CD4-positive, CD25-positive, alpha-beta regulatory T cell (primary cell): ENCODE measurements around the gene CPNE5. TPM values are rescaled to one million over a fixed set of nuclear protein-coding genes. Genes with fewer than 3 reads are reported as not detected.
A peak's percentile ranks its signal among the peaks of the same experiment; 100 is the strongest.
"Not testable (repeated sequence)": the region's sequence is repeated elsewhere in the genome, so short reads cannot be mapped to it uniquely, and the experiment has no call there.

Source experiments
- ATAC-seq, 2 donors: fragments of 150-1000 bp; cut with Tn5 transposase; one replicate each; pipeline ENCODE4 v1.10.0; 2021; ENCODE audit warnings: low read depth in 2 of 2, moderate number of reproducible peaks in 2 of 2, moderate library complexity in 1 of 2
- DNase-seq, 3 donors: peaks; one replicate each; pipeline versions ENCODE4 v3.0.0 to v3.0.0-alpha.2; 2012 to 2022; ENCODE audit warnings: mixed read lengths in 1 of 3
- H3K27ac ChIP-seq: one replicate; pipeline ENCODE4 v1.7.0; 2013; ENCODE audit warnings: mild to moderate bottlenecking, low read length; ENCODE audit not compliant: insufficient read depth, poor library complexity, severe bottlenecking
- H3K27me3 ChIP-seq: one replicate; pipeline ENCODE4 v1.7.0; 2013; ENCODE audit warnings: low read length; ENCODE audit not compliant: control insufficient read depth, insufficient read depth
- H3K36me3 ChIP-seq: one replicate; pipeline ENCODE4 v1.7.0; 2013; ENCODE audit warnings: mild to moderate bottlenecking, low read length, moderate library complexity; ENCODE audit not compliant: control insufficient read depth, insufficient read depth
- H3K4me1 ChIP-seq: 2 replicates; pipeline ENCODE4 v1.7.0; 2013; ENCODE audit warnings: mild to moderate bottlenecking, low read length; ENCODE audit not compliant: insufficient read depth, control insufficient read depth, poor library complexity, severe bottlenecking
- H3K4me3 ChIP-seq: one replicate; pipeline ENCODE4 v1.7.0; 2013; ENCODE audit warnings: low read depth, mild to moderate bottlenecking, low read length, moderate library complexity
- H3K9me3 ChIP-seq, 2 experiments: 1 replicate in 1 of 2; 2 replicates in 1 of 2; pipeline ENCODE4 v1.7.0; 2013; ENCODE audit warnings: low read length in 2 of 2, mild to moderate bottlenecking in 1 of 2, moderate library complexity in 1 of 2; ENCODE audit not compliant: control insufficient read depth in 2 of 2
- H3K27ac Mint-ChIP-seq, 3 donors: one replicate each; pipeline ENCODE4 v1.8.0; 2020 to 2022; ENCODE audit warnings: mild to moderate bottlenecking in 3 of 3, mixed read lengths in 3 of 3, moderate library complexity in 2 of 3
- H3K27me3 Mint-ChIP-seq: one replicate; pipeline ENCODE4 v1.8.0; 2022; ENCODE audit warnings: mild to moderate bottlenecking, mixed read lengths
- H3K36me3 Mint-ChIP-seq: one replicate; pipeline ENCODE4 v1.8.0; 2020; ENCODE audit warnings: mixed read lengths
- H3K4me1 Mint-ChIP-seq, 4 donors: one replicate each; pipeline ENCODE4 v1.8.0; 2020 to 2022; ENCODE audit warnings: mixed read lengths in 4 of 4, mild to moderate bottlenecking in 1 of 4
- H3K4me3 Mint-ChIP-seq, 4 donors: one replicate each; pipeline ENCODE4 v1.8.0; 2020 to 2022; ENCODE audit warnings: mild to moderate bottlenecking in 4 of 4, mixed read lengths in 4 of 4, moderate library complexity in 3 of 4
- H3K9me3 Mint-ChIP-seq, 7 donors: one replicate each; pipeline ENCODE4 v1.8.0; 2020 to 2022; ENCODE audit warnings: mixed read lengths in 7 of 7, mild to moderate bottlenecking in 3 of 7, moderate library complexity in 2 of 7
- polyA plus RNA-seq, 4 donors: library from polyadenylated mRNA; unstranded; fragments of 300-500 nt; fragmentation: Illumina TruSeq; gene quantifications; one replicate each; pipeline ENCODE4 v1.2.3, GENCODE V29; 2021
- total RNA-seq: library from RNA; stranded (reverse); gene quantifications from one replicate; pipeline ENCODE4 v1.2.3, GENCODE V29; 2022

The CPNE5 gene
- total and polyA plus RNA-seq, 5 donors from 2014 or later: 0.16 to 4.3 (median 0.83) TPM

DNA sequence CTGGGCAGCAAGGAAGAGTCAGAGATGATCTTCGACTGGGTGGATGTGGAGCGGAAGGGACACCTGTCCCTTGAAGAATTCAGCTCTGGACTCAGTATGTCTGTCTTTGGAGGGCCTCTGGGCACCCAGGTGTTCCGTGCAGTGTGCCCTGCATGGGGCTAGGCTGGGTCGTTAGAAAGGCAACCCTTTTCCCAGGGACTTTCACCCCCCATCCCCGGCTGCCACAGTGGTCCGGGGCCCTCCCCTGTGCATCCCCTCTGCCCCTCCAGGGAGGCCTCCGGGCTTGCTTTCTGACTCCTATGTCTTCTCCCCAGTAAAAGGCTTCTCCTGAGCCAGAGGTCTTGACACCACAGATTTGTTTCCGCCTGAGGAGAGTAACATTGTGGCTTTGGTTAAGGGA is 125.4 kb downstream of the CPNE5 start:
- Mint-ChIP-seq H3K36me3 (no peaks in the 10 kb centered on the region), H3K4me1 (no peaks in the 10 kb centered on the region), H3K27ac (peak overlapping the region in 1 of 3 donors; percentile 32), H3K27me3 (no peaks in the 10 kb centered on the region), H3K9me3 (no peaks in the 10 kb centered on the region), H3K4me3 (no peak overlapping the region)
- no peak for ATAC-seq
- Histone ChIP-seq H3K27ac (no peak overlapping the region), H3K4me3 (no peak overlapping the region), H3K4me1 (no peaks in the 10 kb centered on the region), H3K9me3 (no peaks in the 10 kb centered on the region), H3K36me3 (no peaks in the 10 kb centered on the region), H3K27me3 (no peaks in the 10 kb centered on the region)
- DNase-seq: no peak

DNA sequence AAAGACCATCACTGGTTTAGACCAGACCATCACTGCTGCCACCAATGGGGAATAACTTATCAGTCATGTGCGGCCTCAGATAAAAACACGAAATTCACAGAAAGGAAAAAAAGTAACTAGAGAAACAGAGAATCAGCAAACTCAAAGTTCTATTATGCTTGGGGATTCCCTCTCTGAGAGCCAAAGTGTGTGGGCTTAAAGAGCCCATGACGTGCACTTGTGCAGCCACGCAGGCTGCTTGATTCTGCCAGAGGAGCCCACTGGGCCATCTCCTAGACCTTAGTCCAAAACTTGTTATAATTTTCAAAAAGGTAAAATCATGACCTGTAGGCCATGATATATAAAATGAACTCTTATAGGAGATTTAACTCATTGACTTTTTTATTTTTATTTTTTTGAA is 126.4 kb downstream of the CPNE5 start:
- no peaks in the 10 kb centered on the region for H3K4me1 Mint-ChIP-seq

DNA sequence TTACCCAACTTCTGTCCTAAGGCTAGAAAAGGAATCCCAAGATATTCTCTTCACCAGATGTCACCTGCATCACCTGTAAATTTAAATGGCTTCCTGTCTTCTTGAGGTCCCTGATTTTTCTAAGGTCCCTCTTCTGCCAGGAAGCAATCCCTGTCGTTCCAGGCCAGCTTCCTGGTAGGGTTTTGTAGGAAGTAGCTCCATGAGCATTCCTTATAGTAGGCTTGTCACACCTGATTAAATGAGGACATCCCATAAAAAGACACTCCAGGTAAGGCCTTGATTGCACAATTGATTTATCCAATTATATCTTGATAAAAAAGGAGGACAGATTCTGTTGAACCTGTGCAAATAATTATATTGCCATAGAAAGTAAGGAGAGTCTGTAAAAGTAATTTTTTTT is 132.9 kb downstream of the CPNE5 start:
- Mint-ChIP-seq H3K36me3 (no peaks in the 10 kb centered on the region), H3K4me3 (no peak overlapping the region), H3K27ac (no peak overlapping the region), H3K9me3 (no peaks in the 10 kb centered on the region), H3K27me3 (no peaks in the 10 kb centered on the region), H3K4me1 (no peaks in the 10 kb centered on the region)
- Histone ChIP-seq H3K27ac (no peak overlapping the region), H3K4me3 (no peak overlapping the region), H3K27me3 (no peaks in the 10 kb centered on the region), H3K4me1 (no peaks in the 10 kb centered on the region), H3K9me3 (no peaks in the 10 kb centered on the region), H3K36me3 (no peaks in the 10 kb centered on the region)
- DNase-seq (no peak), ATAC-seq (no peak)

More for the DNA sequence above, 126.4 kb downstream of the CPNE5 start:
- Mint-ChIP-seq H3K4me3 (no peak overlapping the region), H3K27ac (no peak overlapping the region), H3K9me3 (no peaks in the 10 kb centered on the region), H3K36me3 (no peaks in the 10 kb centered on the region), H3K27me3 (no peaks in the 10 kb centered on the region)
- Histone ChIP-seq H3K27me3 (no peaks in the 10 kb centered on the region), H3K9me3 (no peaks in the 10 kb centered on the region), H3K4me1 (no peaks in the 10 kb centered on the region), H3K27ac (no peak overlapping the region), H3K4me3 (no peak overlapping the region), H3K36me3 (no peaks in the 10 kb centered on the region)
- ATAC-seq (no peak), DNase-seq (no peak)

DNA sequence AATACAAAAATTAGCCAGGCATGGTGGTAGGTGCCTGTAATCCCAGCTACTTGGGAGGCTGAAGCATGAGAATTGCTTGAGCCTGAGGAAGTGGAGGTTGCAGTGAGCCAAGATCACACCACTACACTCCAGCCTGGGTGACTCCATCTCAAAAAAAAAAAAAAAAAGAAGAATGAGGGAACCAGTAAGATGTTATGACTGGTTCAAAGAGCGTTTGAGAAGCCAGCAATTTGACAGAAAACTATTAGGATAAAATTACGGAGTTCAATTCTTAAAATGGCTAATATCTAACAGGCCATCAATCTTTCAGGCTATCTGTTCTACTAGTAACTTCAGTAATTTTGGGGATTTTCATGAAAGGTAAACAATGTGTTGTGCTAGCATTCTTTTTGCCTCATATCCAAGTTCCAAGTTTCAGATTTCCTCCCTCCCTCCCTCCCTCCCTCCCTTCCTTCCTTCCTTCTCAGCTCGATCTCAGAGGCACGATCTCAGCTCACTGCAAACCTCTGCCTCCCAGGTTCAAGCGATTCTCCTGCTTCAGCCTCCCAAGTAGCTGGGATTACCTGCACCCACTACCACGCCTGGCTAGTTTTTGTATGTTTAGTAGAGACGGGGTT is 134.2 kb downstream of the CPNE5 start:
- H3K27ac Mint-ChIP-seq, H3K4me1 ChIP-seq, DNase-seq, H3K4me3 Mint-ChIP-seq, H3K9me3 ChIP-seq, H3K4me3 ChIP-seq, H3K36me3 ChIP-seq, H3K9me3 Mint-ChIP-seq, H3K36me3 Mint-ChIP-seq, H3K4me1 Mint-ChIP-seq, H3K27ac ChIP-seq, H3K27me3 Mint-ChIP-seq, ATAC-seq, H3K27me3 ChIP-seq: not testable (repeated sequence)

DNA sequence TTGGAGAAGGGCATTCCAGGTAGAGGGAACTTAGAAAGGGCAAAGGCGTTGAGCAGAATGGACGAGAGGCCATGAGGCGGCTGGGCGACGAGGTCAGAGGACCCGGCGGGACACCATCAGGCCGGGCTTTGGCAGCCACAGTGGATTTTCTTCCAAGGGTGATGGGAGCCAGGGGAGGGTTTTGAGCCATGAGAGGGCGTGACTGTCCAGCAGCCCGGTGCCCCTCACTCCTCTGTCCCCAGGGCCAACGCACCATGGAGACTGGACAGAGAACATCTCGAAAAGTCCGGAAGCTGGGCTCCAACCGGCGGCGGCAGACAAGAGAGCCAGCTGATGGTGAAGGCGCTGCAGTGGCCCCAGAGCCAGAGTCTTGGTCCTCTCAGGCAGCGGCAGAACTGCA is 135.3 kb downstream of the CPNE5 start:
- Mint-ChIP-seq H3K27ac (no peak overlapping the region), H3K9me3 (no peaks in the 10 kb centered on the region), H3K27me3 (no peaks in the 10 kb centered on the region), H3K4me3 (no peak overlapping the region), H3K4me1 (no peaks in the 10 kb centered on the region), H3K36me3 (no peaks in the 10 kb centered on the region)
- Histone ChIP-seq H3K9me3 (no peaks in the 10 kb centered on the region), H3K36me3 (no peaks in the 10 kb centered on the region), H3K4me1 (no peaks in the 10 kb centered on the region), H3K27me3 (no peaks in the 10 kb centered on the region), H3K27ac (no peak overlapping the region), H3K4me3 (no peak overlapping the region)
- ATAC-seq (no peak), DNase-seq (no peak)

DNA sequence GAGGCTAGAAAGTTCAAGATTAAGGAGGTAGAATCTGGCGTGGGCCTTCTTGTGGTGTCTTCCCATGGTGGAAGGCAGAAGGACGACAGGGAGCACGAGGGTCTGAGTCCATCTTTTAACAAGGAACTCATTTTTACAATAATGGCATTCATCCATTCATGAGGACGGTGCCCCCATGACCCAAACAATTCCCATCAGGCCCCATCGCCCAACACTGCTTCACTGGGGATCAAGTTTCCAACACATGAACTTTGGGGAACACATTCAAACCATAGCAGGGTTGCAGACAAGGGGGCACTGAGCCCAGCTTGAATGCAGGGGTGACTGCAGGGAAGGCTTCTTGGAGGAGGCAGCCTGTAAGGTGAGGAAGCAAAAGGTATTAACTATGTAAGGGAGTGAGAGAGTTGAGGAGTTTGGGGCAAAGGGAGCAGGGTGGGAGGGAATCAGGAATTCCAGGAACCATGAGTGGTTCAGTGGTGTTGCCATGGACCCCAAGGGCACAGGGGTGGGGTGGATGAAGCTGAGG is 136.1 kb downstream of the CPNE5 start:
- Histone ChIP-seq H3K27me3 (no peaks in the 10 kb centered on the region), H3K4me1 (no peaks in the 10 kb centered on the region), H3K9me3 (no peaks in the 10 kb centered on the region), H3K36me3 (no peaks in the 10 kb centered on the region), H3K27ac (no peak overlapping the region), H3K4me3 (no peak overlapping the region)
- Mint-ChIP-seq H3K4me1 (no peaks in the 10 kb centered on the region), H3K27me3 (peaks cover 4% of the 10 kb centered on the region), H3K36me3 (no peaks in the 10 kb centered on the region), H3K4me3 (no peak overlapping the region), H3K27ac (no peak overlapping the region), H3K9me3 (no peaks in the 10 kb centered on the region)
- DNase-seq (no peak), ATAC-seq (no peak)

DNA sequence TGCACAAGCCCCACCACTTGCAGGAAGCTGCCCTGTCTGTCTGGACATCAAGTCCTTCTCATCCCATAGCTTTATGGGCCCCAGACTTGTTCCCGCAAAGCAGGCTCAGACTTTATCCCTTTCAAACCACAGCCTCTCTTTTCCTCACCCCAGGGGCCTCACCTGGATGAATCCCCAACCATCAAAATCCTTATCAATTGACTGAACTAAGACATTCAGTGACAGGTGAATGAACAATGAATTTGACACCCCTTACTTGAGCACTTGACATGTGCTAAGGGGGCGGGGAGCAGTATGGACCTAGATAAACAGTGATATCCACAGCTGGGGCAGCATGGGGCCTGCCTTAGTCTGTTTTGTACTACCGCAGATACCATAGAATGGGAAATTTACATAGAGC is 136.6 kb downstream of the CPNE5 start:
- Mint-ChIP-seq H3K27ac (no peak overlapping the region), H3K9me3 (no peaks in the 10 kb centered on the region), H3K27me3 (peaks cover 4% of the 10 kb centered on the region), H3K36me3 (no peaks in the 10 kb centered on the region), H3K4me3 (no peak overlapping the region), H3K4me1 (no peaks in the 10 kb centered on the region)
- Histone ChIP-seq H3K4me3 (no peak overlapping the region), H3K27me3 (no peaks in the 10 kb centered on the region), H3K27ac (no peak overlapping the region), H3K4me1 (no peaks in the 10 kb centered on the region), H3K36me3 (no peaks in the 10 kb centered on the region), H3K9me3 (no peaks in the 10 kb centered on the region)
- no peak for DNase-seq
- no peak for ATAC-seq

DNA sequence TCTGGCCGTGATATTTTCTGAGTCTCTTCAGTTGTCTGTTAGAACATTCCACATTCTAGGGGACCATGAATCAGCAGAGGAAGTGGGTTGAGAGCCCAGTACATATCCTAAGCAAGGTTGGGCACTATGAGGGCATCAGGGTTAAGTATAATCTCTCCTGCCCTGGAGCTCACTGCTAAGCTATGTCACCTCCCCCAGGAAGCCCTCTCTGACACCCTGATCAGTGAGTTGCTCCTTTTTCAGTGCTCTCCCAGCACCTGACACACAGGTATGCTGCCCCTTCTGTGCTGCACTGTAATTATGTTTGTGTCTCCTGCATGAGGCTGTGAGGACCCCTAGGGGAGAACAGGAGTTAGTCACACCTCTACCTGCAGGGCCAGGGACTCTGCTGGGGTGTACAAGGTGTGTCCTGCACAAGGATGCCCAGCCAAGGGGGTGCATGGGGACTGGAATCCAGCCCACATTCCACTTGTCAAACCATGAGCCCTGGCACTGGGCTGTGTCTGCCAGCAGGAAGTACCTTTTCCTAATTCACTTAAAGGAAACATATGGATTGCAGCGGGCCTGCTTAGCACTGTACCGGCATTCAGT is 137.7 kb downstream of the CPNE5 start:
- Histone ChIP-seq H3K4me3 (no peak overlapping the region), H3K27ac (no peak overlapping the region), H3K4me1 (no peaks in the 10 kb centered on the region), H3K27me3 (no peaks in the 10 kb centered on the region), H3K36me3 (no peaks in the 10 kb centered on the region), H3K9me3 (no peaks in the 10 kb centered on the region)
- DNase-seq: peak in 1 of 3 donors; percentile 51
- ATAC-seq: peak in 1 of 2 donors; percentile 42
- Mint-ChIP-seq H3K4me1 (no peaks in the 10 kb centered on the region), H3K9me3 (no peaks in the 10 kb centered on the region), H3K36me3 (no peaks in the 10 kb centered on the region), H3K27ac (no peak overlapping the region), H3K27me3 (peaks cover 4% of the 10 kb centered on the region), H3K4me3 (no peak overlapping the region)
